GM12874 (cell line): Measurements from ENCODE around the gene FBXL2.

Experiments
- CTCF ChIP-seq: IDR thresholded peaks from 2 replicates; pipeline ENCODE4 v1.5.1; 2011; ENCODE audit warnings: low read depth, mild to moderate bottlenecking, control low read depth, low read length, moderate library complexity; ENCODE audit not compliant: insufficient read depth

FBXL2 gene

GRCh38 chr3:33420966-33421365, 143.7 kb downstream of the FBXL2 start:
- no peak for TF ChIP-seq CTCF

DNA sequence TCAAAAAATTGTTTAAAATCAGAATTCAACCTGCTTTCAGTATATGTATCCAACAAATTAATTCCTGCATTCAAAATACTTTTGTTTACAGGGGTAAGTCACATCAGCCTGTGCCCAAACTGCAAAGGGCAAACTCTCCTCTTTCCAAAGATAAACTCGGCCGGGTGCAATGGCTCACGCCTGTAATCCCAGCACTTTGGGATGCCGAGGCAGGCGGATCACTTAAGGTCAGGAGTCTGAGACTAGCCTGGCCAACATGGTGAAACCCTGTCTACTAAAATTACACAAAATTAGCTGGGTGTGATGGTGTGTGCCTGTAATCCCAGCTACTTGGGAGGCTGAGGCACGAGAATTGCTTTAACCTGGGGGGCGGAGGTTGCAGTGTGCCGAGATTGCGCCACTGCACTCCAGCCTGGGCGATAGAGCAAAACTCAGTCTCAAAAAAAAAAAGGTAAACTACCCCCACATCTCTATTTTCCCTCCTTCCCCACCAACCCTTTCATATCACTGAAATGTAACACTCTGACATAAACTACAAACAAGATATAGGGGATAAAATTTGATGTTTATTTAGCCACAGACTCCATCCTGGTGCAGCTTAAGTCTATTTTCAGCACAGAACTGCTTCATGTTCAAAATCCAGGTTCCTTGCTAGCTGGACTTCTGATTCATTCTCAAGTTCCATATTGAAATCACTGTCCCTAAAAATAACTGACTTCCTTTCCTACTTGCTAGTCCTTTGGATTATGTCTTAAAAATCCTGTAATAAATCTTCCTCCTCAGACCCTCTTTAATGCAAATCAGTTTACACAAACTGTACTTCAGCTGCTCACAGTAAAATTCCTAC, 147.6 kb downstream of the FBXL2 start:
- no peak for TF ChIP-seq CTCF

- no peak for TF ChIP-seq CTCF
Measured at GRCh38 chr3:33425453-33425852, 148.2 kb downstream of the FBXL2 start.

DNA sequence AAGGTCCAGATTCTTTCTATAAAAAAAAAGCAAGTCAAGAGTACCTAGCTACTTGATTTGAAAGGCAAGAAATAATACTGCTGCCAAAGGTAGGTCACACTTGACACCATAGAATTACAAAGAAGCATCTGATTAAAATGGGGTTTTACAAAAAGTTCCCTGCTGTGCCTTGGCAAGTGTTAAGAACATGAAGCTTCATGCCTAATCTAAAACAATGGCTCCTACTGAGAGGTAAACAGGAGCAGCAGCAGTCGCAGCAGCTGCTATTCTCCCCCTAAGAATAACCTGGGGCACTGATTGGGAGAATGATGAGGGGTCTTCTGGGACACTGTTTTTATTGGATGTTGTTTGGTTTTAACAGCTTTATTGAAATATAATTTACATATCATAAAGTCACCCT, 148.8 kb downstream of the FBXL2 start:
- TF ChIP-seq CTCF = no peak

GRCh38 chr3:33426630-33427317, 149.5 kb downstream of the FBXL2 start:
- TF ChIP-seq CTCF = no peak

GRCh38 chr3:33428734-33429133, 151.5 kb downstream of the FBXL2 start:
- TF ChIP-seq CTCF = no peak

- TF ChIP-seq CTCF = no peak
Measured at GRCh38 chr3:33430061-33430460, 152.8 kb downstream of the FBXL2 start.
